DMS79 treated with DMSO at 0.1 percent for 48 hours (cell line): ENCODE data around the gene ZNF112.

Experiments
- DNase-seq: peaks from one replicate; lab custom pipeline; 2025; lab: John Stamatoyannopoulos, UW

ZNF112 gene

DNA sequence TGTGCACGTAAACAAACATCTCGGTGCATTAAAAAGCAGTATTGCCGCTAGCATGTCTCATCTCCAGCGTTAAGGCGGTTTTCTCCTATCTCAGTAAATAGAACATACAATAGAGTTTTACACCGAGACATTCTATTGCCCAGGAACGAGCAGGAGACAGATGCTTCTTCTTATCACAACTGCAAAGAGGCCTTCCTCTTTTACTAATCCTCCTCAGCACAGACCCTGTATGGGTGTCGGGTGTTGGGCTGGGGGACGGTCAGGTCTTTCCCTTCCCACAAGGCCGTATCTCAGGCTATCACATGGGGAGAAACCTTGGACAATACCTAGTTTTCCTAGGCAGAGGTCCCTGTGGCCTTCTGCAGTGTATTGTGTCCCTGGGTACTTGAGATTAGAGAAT, 75.6 kb downstream of the ZNF112 start:
- DNase-seq: no peak

DNA sequence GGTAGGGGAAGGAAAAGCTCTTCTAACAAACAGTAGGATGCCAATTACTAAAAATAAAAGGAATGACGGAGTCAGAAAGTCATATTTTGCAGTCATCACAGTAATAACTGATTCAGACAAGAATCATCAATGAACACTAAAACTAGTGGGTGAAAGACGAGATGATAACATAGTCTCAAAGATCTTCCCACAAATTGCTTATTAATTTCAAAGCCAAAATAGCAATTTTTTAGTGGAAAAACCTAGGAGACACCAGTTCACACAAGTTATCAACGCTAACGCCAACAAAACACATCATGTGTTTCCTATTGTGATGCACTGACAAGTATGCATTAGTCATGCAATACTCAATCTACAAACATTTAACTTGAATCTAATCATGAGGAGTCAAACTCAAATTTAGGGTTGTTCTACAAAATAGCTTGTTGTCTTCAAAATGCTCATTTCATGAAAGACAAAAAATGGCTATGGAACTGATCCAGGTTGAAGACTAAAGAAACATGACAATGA, 78.2 kb downstream of the ZNF112 start:
- no peak for DNase-seq

DNA sequence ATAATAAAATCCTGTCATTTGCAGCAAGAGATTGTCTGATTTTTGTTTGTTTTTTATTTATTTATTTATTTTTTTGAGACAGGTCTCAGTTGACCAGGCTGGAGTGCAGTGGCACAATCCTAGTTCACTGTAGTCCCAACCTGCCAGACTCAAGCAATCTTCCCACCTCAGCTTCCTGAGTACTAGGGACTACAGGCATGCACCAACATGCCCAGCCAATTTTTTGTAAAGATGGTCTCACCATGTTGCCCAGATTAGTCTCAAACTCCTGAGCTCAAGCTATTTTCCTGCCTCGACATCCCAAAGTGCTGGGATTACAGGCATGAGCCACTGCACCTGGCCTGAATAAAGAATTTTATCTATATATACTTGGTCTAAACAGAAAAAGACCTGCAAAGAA, 79.1 kb downstream of the ZNF112 start:
- DNase-seq: no peak
